SHP77 (cell line): ENCODE measurements around the gene WBP1.
"Not testable (repeated sequence)": the region's sequence is repeated elsewhere in the genome, so short reads cannot be mapped to it uniquely, and the experiment has no call there.

Experiments used
- DNase-seq, 2 experiments: peaks; one replicate each; lab custom pipeline; 2025; lab: John Stamatoyannopoulos, UW

WBP1 gene

DNA sequence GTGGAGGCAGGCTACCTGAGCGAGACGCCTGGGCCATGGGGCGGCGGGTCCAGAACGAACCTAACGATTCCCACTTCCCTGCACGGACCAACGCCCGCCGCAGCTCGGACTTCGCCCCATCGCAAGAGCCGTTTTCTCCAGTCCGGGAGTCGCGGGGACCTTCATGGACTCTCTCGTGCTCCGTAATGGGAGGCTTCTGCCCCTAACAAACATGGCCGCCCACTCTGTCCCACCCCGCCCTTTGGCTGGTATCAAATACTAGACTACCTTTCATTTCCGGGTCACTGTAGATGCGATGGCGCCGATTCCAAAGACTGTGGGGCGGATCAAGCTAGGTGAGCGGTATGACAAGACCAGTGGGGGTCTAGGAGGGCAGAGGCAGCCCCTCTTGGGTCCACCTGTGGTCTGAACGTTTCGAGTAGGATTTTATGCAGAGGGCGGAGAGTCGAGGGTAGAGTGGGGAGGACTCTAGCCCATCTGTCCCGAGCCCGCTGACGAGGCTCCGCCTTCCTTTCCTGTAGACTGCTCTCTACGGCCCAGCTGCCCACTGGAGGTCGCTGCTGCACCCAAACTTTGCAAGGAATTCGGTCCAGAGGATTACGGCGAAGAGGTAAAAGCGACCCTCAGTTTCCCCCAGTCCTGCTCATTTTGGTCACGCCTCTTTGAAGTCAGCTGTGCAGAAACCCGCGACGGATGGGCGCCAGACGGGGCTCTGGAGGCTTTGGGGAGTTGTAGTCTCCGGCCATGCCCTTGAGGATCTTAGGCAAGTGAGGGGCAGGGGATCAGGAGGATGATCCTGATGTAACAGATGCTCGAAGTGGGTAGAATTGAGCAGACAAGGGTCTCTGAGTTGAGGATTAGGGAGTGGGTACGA, 24.8 kb downstream of the WBP1 start, which contains the start of the genes CCDC142 and TTC31:
TSS of gene CCDC142 (minus strand) at position 198 of the 874 bp plus-strand sequence. CDS start at position 37, 161 bp downstream.
TSS of gene TTC31 (plus strand) at position 281 of the 874 bp plus-strand sequence. CDS start at position 296, 15 bp downstream.
- DNase-seq = peak; percentile 94 to 95

GRCh38 chr2:74483675-74484164, 25.5 kb downstream of the WBP1 start:
- not testable (repeated sequence) for DNase-seq

DNA sequence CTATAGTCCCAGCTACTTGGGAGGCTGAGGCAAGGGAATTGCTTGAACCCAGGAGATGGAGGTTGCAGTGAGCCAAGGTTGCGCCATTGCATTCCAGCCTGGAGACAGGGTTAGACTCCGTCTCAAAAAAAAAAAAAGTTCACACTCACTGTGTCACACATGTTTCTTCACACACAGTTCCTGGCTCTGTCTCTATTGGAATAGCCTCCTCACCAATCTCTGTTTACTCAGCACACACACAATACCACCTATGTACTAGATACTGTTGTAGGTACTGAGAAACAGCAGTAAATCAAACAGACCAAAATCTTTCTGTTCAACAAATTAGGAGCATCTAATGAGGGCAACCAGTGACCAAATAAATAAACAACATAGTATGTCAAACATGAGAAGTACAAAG, 27.9 kb downstream of the WBP1 start:
- no peak for DNase-seq

- no peak for DNase-seq
Measured at GRCh38 chr2:74488643-74489481, 30.6 kb downstream of the WBP1 start.

- DNase-seq = no peak
Measured at GRCh38 chr2:74489906-74490305, 31.7 kb downstream of the WBP1 start.

DNA sequence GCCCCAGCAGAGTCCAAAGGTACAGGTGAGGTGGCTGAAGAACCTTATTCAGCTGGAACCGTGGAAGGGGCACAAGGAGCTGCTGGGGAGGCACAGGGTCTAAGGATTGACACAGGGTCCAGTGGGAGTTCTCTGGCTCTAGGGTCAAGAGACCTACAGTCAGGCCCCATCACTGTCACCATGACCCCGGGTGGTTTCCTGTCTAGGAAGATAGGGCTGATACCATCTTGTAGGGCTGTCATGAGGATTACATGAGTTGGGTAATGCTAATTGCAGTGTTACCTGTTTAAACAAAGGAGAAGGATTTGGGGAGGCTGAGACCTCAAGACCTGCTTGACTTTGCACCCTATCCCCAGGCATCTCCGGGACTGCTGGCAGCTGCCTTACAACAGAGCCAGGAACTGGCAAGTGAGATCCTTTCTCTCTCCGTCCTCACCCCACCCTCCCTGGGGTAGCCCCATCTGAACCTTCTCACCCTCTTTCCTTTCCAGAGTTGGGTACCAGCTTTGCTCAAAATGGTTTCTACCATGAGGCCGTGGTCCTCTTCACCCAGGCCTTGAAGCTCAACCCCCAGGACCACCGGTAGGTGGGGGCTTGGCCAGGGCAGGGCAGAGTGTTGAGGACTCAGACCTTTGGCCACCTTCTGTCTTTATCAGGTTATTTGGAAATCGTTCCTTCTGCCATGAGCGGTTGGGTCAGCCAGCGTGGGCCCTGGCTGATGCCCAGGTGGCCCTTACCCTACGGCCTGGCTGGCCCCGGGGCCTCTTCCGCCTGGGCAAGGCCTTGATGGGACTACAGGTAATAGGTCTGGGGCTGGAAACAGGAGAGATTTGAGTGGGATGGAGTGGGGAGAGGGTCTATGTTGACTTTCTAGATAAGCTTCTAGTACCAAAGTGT, 33.7 kb downstream of the WBP1 start:
- DNase-seq = no peak

GRCh38 chr2:74493546-74493945, 35.3 kb downstream of the WBP1 start:
- DNase-seq = no peak

- no peak for DNase-seq
Measured at GRCh38 chr2:74495440-74495839, 37.2 kb downstream of the WBP1 start.

DNA sequence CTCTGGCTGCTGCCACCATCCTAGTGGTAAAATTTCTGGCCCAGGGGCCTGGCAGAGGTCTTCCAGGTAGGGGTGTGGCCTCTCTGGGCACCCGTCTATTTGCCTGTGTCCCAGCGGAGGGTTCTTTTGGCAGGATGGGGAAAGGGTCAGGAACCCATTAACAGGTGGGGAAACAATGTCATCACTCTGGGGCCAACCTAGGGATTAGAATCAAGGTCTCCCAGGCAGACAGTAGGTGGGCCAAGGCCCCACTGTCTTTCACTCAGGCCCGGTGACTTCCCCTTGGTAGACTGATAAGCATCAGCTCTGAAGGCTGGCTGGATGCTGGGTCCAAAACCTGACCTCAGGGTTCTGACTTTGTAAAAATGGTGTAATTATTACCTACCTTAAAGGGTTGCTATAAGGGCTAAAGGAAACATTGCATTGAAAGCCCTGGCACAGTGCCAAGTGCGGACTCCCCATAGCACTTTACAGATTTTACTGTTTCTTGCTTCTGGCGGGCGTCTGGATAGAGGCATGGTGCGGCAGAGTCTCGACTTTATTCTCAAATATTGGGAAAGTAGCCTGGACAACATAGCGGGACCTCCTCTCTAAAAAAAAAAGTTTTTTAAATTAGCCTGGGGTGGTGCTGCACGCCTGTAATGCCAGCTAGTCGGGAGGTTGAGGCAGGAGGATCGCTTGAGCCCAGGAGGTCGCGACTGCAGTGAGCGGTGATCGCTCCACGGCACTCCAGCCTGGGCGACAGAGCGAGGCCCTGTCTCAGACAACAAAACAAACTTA, 38.9 kb downstream of the WBP1 start:
- no peak for DNase-seq

GRCh38 chr2:74497777-74498499, 39.7 kb downstream of the WBP1 start:
- DNase-seq = peak; percentile 35 to 52

GRCh38 chr2:74498500-74499266, 40.4 kb downstream of the WBP1 start:
- no peak for DNase-seq

GRCh38 chr2:74499267-74499939, 41.2 kb downstream of the WBP1 start, which contains the start of gene LBX2:
Gene LBX2 (minus strand): TSS chr2:74499603. CDS start chr2:74499537, 66 bp downstream.
- no peak for DNase-seq

DNA sequence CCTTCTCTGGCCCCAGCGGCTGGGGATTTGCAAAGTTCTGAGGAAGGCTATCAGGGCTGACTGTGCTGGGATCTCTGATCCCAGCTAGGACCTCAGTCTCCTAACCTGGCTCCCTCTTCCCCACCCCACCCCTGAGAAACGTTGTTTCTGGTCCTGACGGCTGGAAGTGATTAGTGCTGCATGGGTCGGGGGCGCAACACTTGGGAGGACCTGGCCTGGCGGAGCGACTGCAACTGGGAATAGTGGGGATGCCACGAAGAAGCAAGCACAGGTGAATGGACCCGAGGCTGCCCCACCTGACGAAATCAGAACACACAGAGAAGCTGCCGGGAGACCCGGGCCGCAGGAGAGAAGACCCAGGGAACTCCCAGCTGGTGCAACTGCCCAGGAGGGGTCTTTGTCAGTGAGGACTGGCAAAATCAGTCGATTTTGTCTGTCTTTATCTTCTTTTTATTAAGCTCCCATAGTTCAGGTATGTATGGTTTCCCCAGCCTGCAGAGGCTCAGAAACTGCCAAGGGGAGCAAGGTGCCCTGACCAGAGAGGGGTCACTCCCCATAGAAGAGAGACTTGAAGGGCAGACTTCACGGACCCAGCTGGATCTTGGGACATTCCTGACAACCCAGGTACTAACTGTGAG, 41.8 kb downstream of the WBP1 start:
- DNase-seq = no peak

- no peak for DNase-seq
Measured at GRCh38 chr2:74500578-74500946, 42.3 kb downstream of the WBP1 start.

DNA sequence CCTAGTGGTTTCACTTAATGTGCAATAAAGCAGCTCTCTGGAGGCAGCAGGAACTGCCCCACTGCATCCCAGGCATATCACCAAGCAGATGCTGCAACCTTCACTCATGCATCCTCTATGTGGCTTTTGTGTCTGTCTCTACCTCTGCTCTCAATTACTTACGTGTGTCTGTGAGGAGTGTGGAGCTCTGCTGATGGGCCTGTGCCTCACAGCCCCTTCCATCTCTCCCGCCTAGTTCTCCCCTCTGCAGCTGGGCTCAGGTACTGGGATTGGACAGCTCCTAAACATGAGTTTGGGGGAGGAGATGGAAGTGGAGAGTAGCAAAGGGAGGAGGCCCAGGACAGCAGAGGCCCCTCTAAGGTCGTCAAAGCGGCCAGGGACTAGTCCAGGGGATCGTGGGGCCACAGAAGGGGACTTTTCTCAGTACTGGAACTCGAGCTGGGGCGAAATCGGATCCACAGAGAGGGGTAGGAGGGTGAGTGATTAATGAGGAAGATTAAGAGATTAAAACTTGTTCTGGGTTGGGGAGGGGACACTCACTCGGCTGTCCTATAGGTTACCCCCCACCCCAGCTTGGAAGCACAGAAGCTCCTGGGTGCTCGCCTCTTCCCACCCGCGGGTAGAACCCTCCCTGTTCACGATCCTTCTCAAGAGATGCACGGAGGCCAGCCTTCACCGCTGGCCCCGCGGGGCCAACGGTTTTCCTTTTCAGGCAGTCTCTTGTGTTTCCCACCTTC, 43.3 kb downstream of the WBP1 start:
- DNase-seq = no peak

- DNase-seq = no peak
Measured at GRCh38 chr2:74502147-74502719, 44.0 kb downstream of the WBP1 start.
